Central memory CD4-positive, alpha-beta T cell (primary cell): ENCODE results near the gene PPIP5K2.
A peak's percentile ranks its signal among the peaks of the same experiment; 100 is the strongest.
"Not testable (repeated sequence)": the region's sequence is repeated elsewhere in the genome, so short reads cannot be mapped to it uniquely, and the experiment has no call there.

ENCODE experiments used
- DNase-seq: peaks from one replicate; pipeline ENCODE4 v3.0.0; 2022

The PPIP5K2 gene

GRCh38 chr5:103209065-103209464 is 89.0 kb downstream of the PPIP5K2 start:
- no peak for DNase-seq

GRCh38 chr5:103210952-103211351 is 90.9 kb downstream of the PPIP5K2 start:
- DNase-seq: no peak

GRCh38 chr5:103211576-103212561 is 91.8 kb downstream of the PPIP5K2 start:
- no peak for DNase-seq

- no peak for DNase-seq
Observed at GRCh38 chr5:103216137-103216536, 96.0 kb downstream of the PPIP5K2 start.

GRCh38 chr5:103216697-103217096 is 96.6 kb downstream of the PPIP5K2 start:
- no peak for DNase-seq

- no peak for DNase-seq
Observed at GRCh38 chr5:103217101-103217500, 97.0 kb downstream of the PPIP5K2 start.

- no peak for DNase-seq
Observed at GRCh38 chr5:103218164-103218563, 98.1 kb downstream of the PPIP5K2 start.

- DNase-seq: not testable (repeated sequence)
Observed at GRCh38 chr5:103219074-103219473, 99.0 kb downstream of the PPIP5K2 start.

- no peak for DNase-seq
Observed at GRCh38 chr5:103223031-103223955, 103.2 kb downstream of the PPIP5K2 start.

- DNase-seq: peak; percentile 33
Observed at GRCh38 chr5:103224118-103224893, 104.2 kb downstream of the PPIP5K2 start.

- DNase-seq: no peak
Observed at GRCh38 chr5:103224894-103225246, 104.8 kb downstream of the PPIP5K2 start.

- DNase-seq: no peak
Observed at GRCh38 chr5:103228061-103228460, 108.0 kb downstream of the PPIP5K2 start.

- no peak for DNase-seq
Observed at GRCh38 chr5:103228588-103228987, 108.5 kb downstream of the PPIP5K2 start.

- no peak for DNase-seq
Observed at GRCh38 chr5:103232393-103232999, 112.4 kb downstream of the PPIP5K2 start.

GRCh38 chr5:103234239-103234975 is 114.3 kb downstream of the PPIP5K2 start:
- no peak for DNase-seq

GRCh38 chr5:103235891-103236290 is 115.8 kb downstream of the PPIP5K2 start:
- no peak for DNase-seq

- DNase-seq: no peak
Observed at GRCh38 chr5:103237778-103238177, 117.7 kb downstream of the PPIP5K2 start.

- no peak for DNase-seq
Observed at GRCh38 chr5:103243665-103244064, 123.6 kb downstream of the PPIP5K2 start.

- DNase-seq: no peak
Observed at GRCh38 chr5:103244398-103244797, 124.3 kb downstream of the PPIP5K2 start.

- peak; percentile 22 for DNase-seq
Observed at GRCh38 chr5:103245761-103246160, 125.7 kb downstream of the PPIP5K2 start.

GRCh38 chr5:103247118-103247517 is 127.0 kb downstream of the PPIP5K2 start:
- no peak for DNase-seq
